HG02588 (cell line): ENCODE data around the gene ZNF669.

ENCODE experiments used
- ATAC-seq: cut with Tn5 transposase; IDR thresholded peaks from one replicate; pipeline ENCODE4 v1.9.1; 2021; ENCODE audit warnings: mild to moderate bottlenecking, moderate library complexity; ENCODE audit not compliant: unreplicated experiment

The ZNF669 gene

DNA sequence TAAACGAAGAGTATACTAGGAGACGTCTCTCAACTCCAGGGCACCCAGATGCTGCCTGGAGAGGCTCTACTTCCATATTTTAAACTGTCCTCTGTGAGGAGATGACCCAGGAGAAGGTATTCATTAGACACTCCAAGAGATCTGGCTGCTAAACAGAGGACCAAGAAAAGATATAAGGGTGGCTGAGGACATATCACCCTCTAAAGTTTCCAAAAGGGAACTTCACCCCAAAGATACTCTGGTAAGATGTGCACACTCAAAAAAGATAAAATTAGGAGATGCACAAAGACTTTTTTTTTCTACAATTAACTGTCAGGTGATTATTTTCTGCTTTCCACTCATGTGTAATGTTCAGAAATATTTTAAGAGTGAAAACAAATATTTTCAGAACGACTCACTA is 26.9 kb downstream of the ZNF669 start:
- ATAC-seq, result no peak

DNA sequence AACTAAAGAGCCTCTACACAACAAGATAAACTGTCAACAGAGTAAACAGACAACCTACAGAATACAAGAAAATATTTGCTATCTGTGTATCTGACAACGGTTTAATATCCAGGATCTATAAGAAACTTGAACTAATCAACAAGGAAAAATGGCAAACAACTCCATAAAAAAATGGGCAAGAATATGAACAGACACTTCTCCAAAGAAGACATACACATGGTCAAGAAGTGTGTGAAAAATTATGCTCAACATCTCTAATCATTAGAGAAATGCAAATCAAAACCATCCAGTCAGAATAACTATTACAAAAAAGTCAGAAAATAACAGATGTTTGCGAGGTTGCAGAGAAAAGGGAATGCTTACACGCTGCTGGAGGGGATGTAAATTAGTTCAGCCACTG is 33.5 kb downstream of the ZNF669 start:
- no peak for ATAC-seq

DNA sequence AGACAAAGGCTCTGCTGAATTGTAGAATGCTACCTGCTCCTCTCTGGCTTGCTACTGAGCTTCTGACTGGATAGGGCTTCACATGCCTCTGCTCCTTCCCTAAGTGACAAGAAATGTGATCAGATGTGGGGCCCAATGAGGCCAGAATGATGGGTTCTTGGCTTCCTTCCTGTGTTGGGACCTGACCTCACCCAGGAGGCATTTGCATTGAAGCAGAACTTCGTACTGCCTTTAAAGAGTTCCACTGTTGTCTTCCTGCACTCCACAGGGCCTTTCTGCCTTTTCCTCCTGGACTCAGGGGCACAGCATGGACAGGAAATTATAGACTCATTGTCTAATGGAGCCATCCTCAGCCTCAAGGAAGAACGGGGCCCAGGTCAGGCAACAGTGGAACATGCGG is 39.9 kb downstream of the ZNF669 start:
- ATAC-seq, result no peak

DNA sequence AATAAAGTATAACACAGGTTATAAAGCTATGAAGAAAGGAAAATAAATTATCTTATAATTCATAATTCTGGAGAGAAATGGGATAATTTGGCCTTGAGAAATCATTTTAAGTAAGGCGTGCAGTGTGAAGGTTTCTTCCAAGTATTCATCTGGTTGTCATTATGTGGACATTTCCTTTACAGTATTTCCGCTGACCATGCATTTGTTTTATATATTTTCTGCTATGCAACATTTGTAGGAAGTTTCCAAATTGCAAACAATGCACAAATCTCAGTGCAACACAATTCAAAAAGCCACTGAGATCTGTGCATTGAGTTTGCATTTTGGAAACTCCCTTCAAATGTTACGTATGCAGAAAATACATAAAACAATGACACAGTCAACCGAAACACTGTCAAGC is 43.4 kb downstream of the ZNF669 start:
- no peak for ATAC-seq

GRCh38 chr1:247056071-247056470 is 48.1 kb downstream of the ZNF669 start:
- no peak for ATAC-seq

DNA sequence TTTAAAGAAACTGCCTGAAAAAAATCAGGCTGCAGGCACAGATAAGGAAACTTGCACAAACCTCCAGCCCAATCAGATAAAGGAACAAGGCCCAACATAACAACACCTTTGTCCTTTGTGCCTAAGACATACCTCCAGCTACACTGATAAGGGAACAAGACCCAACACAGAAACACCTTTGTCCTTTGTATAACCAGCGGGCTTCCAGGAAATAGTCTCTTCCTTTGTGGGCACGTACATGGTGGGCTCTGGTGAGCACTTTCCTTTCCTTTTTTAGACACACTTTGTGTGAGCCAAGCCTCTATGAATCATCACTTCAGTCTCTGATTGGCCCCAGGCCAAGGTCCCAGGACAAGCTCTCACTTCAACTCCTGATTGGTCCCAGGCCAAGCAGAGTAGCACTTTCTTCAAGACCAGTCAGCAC is 49.2 kb downstream of the ZNF669 start:
- no peak for ATAC-seq
